Mucosa of stomach (tissue), 1 donor: ENCODE data around the gene SH3RF3.

Experiments
- H3K27me3 ChIP-seq: one replicate; pipeline ENCODE4 v1.7.0; 2013; ENCODE audit warnings: mild to moderate bottlenecking, low read length; ENCODE audit not compliant: control insufficient read depth, insufficient read depth
- H3K36me3 ChIP-seq: one replicate; pipeline ENCODE4 v1.7.0; 2013; ENCODE audit warnings: low read length; ENCODE audit not compliant: control insufficient read depth, insufficient read depth
- H3K4me1 ChIP-seq: one replicate; pipeline ENCODE4 v1.7.0; 2013; ENCODE audit warnings: mild to moderate bottlenecking, low read length; ENCODE audit not compliant: control insufficient read depth, insufficient read depth
- H3K4me3 ChIP-seq: one replicate; pipeline ENCODE4 v1.7.0; 2013; ENCODE audit warnings: low read length
- H3K9ac ChIP-seq: one replicate; pipeline ENCODE4 v1.7.0; 2013; ENCODE audit warnings: mild to moderate bottlenecking, low read length, moderate library complexity
- H3K9me3 ChIP-seq: one replicate; pipeline ENCODE4 v1.7.0; 2013; ENCODE audit warnings: mild to moderate bottlenecking, low read length, moderate library complexity; ENCODE audit not compliant: control insufficient read depth
- donor health status: Pancreatic carcinoma.

SH3RF3 gene

GRCh38 chr2:109128616-109129355 is at the start of gene SH3RF3:
Gene SH3RF3, plus strand, starts transcription at chr2:109129205.
- Histone ChIP-seq H3K4me3 (peak within 1 kb of the TSS; percentile 41), H3K27me3 (peaks cover 46% of the 10 kb centered on the region), H3K4me1 (no peaks in the 10 kb centered on the region), H3K36me3 (no peaks in the 10 kb centered on the region), H3K9me3 (no peaks in the 10 kb centered on the region), H3K9ac (peak within 1 kb of the TSS; percentile 34)

GRCh38 chr2:109079590-109079989 is 49.4 kb upstream of the SH3RF3 start:
- H3K4me1 ChIP-seq: no peaks in the 10 kb centered on the region

GRCh38 chr2:109080109-109080508 is 48.9 kb upstream of the SH3RF3 start:
- no peaks in the 10 kb centered on the region for H3K9me3 ChIP-seq
- H3K4me3 ChIP-seq: no peak overlapping the region
- no peaks in the 10 kb centered on the region for H3K4me1 ChIP-seq
- H3K36me3 ChIP-seq: no peaks in the 10 kb centered on the region
- no peak overlapping the region for H3K9ac ChIP-seq
- no peaks in the 10 kb centered on the region for H3K27me3 ChIP-seq

More at GRCh38 chr2:109079590-109079989, 49.4 kb upstream of the SH3RF3 start:
- Histone ChIP-seq H3K27me3 (no peaks in the 10 kb centered on the region), H3K4me3 (no peak overlapping the region), H3K9me3 (no peaks in the 10 kb centered on the region), H3K9ac (no peak overlapping the region), H3K36me3 (no peaks in the 10 kb centered on the region)

- no peak overlapping the region for H3K4me3 ChIP-seq
- no peak overlapping the region for H3K9ac ChIP-seq
- H3K9me3 ChIP-seq: no peaks in the 10 kb centered on the region
- no peaks in the 10 kb centered on the region for H3K36me3 ChIP-seq
- H3K4me1 ChIP-seq: no peaks in the 10 kb centered on the region
- H3K27me3 ChIP-seq: no peaks in the 10 kb centered on the region
Measured at GRCh38 chr2:109080757-109081156, 48.2 kb upstream of the SH3RF3 start.

GRCh38 chr2:109081374-109081773 is 47.6 kb upstream of the SH3RF3 start:
- H3K9ac ChIP-seq: no peak overlapping the region
- H3K4me1 ChIP-seq: no peaks in the 10 kb centered on the region
- no peaks in the 10 kb centered on the region for H3K27me3 ChIP-seq
- no peaks in the 10 kb centered on the region for H3K9me3 ChIP-seq
- H3K36me3 ChIP-seq: no peaks in the 10 kb centered on the region
- no peak overlapping the region for H3K4me3 ChIP-seq

- H3K27me3 ChIP-seq: no peaks in the 10 kb centered on the region
- no peak overlapping the region for H3K9ac ChIP-seq
- H3K4me3 ChIP-seq: no peak overlapping the region
- no peaks in the 10 kb centered on the region for H3K4me1 ChIP-seq
- no peaks in the 10 kb centered on the region for H3K36me3 ChIP-seq
- H3K9me3 ChIP-seq: no peaks in the 10 kb centered on the region
Measured at GRCh38 chr2:109083771-109084170, 45.2 kb upstream of the SH3RF3 start.

- H3K9me3 ChIP-seq: no peaks in the 10 kb centered on the region
- no peak overlapping the region for H3K9ac ChIP-seq
- no peaks in the 10 kb centered on the region for H3K4me1 ChIP-seq
- H3K4me3 ChIP-seq: no peak overlapping the region
- H3K36me3 ChIP-seq: no peaks in the 10 kb centered on the region
- H3K27me3 ChIP-seq: no peaks in the 10 kb centered on the region
Measured at GRCh38 chr2:109084341-109084740, 44.7 kb upstream of the SH3RF3 start.

GRCh38 chr2:109085912-109086742 is 42.9 kb upstream of the SH3RF3 start:
- Histone ChIP-seq H3K9me3 (no peaks in the 10 kb centered on the region), H3K9ac (no peak overlapping the region), H3K27me3 (no peaks in the 10 kb centered on the region), H3K4me1 (no peaks in the 10 kb centered on the region), H3K4me3 (no peak overlapping the region), H3K36me3 (no peaks in the 10 kb centered on the region)

- no peaks in the 10 kb centered on the region for H3K9me3 ChIP-seq
Measured at GRCh38 chr2:109086743-109087020, 42.3 kb upstream of the SH3RF3 start.

GRCh38 chr2:109087055-109087663 is 41.8 kb upstream of the SH3RF3 start:
- H3K9ac ChIP-seq: no peak overlapping the region
- H3K4me1 ChIP-seq: no peaks in the 10 kb centered on the region
- no peak overlapping the region for H3K4me3 ChIP-seq
- H3K27me3 ChIP-seq: no peaks in the 10 kb centered on the region
- no peaks in the 10 kb centered on the region for H3K36me3 ChIP-seq
- no peaks in the 10 kb centered on the region for H3K9me3 ChIP-seq

More at GRCh38 chr2:109086743-109087020, 42.3 kb upstream of the SH3RF3 start:
- Histone ChIP-seq H3K4me1 (no peaks in the 10 kb centered on the region), H3K4me3 (no peak overlapping the region), H3K27me3 (no peaks in the 10 kb centered on the region), H3K36me3 (no peaks in the 10 kb centered on the region), H3K9ac (no peak overlapping the region)

- Histone ChIP-seq H3K36me3 (no peaks in the 10 kb centered on the region), H3K27me3 (no peaks in the 10 kb centered on the region), H3K4me1 (no peaks in the 10 kb centered on the region), H3K9ac (no peak overlapping the region), H3K4me3 (no peak overlapping the region), H3K9me3 (no peaks in the 10 kb centered on the region)
Measured at GRCh38 chr2:109089602-109090300, 39.3 kb upstream of the SH3RF3 start.

GRCh38 chr2:109091526-109091925 is 37.5 kb upstream of the SH3RF3 start:
- H3K4me3 ChIP-seq: no peak overlapping the region
- no peaks in the 10 kb centered on the region for H3K4me1 ChIP-seq
- H3K27me3 ChIP-seq: no peaks in the 10 kb centered on the region
- H3K9ac ChIP-seq: no peak overlapping the region
- no peaks in the 10 kb centered on the region for H3K9me3 ChIP-seq
- H3K36me3 ChIP-seq: no peaks in the 10 kb centered on the region
